ENCODE results near the gene TACR2. TPM values are rescaled to one million over a fixed set of nuclear protein-coding genes. Genes with fewer than 3 reads are reported as not detected.

TACR2 gene
- total RNA-seq, 1 donor from 2014 or later = not detected

- Mint-ChIP-seq H3K27ac (no peak overlapping the region), H3K27me3 (peaks cover 16% of the 10 kb centered on the region), H3K4me3 (no peak overlapping the region), H3K4me1 (no peaks in the 10 kb centered on the region), H3K9me3 (no peaks in the 10 kb centered on the region), H3K36me3 (ENCODE audit: low read depth) (no peaks in the 10 kb centered on the region)
- ChIA-PET POLR2A (no interaction called here), CTCF (no interaction called here)
- no peak for ATAC-seq (ENCODE audit: low read depth)
- no peak for DNase-seq
- no peak for TF ChIP-seq CTCF (IDR thresholded peaks at IDR 0.05)
- intact Hi-C loops (cut with micrococcal nuclease) = no loop called here
These were observed 23.2 kb upstream of the TACR2 start for GRCh38 chr10:69439813-69440506.

GRCh38 chr10:69439350-69439739 is 22.6 kb upstream of the TACR2 start:
- no peak for TF ChIP-seq CTCF (IDR thresholded peaks at IDR 0.05)
- CTCF ChIA-PET = no interaction called here
- Mint-ChIP-seq H3K27me3 (peaks cover 14% of the 10 kb centered on the region), H3K4me1 (no peaks in the 10 kb centered on the region), H3K27ac (no peak overlapping the region), H3K36me3 (ENCODE audit: low read depth) (no peaks in the 10 kb centered on the region), H3K9me3 (no peaks in the 10 kb centered on the region), H3K4me3 (no peak overlapping the region)
- intact Hi-C loops (cut with micrococcal nuclease) = no loop called here
- DNase-seq (no peak), ATAC-seq (ENCODE audit: low read depth) (no peak)
- POLR2A ChIA-PET = no interaction called here

- TF ChIP-seq CTCF (IDR thresholded peaks at IDR 0.05) = no peak
- intact Hi-C loops (cut with micrococcal nuclease) = no loop called here
- Mint-ChIP-seq H3K27me3 (peaks cover 16% of the 10 kb centered on the region), H3K9me3 (no peaks in the 10 kb centered on the region), H3K27ac (no peak overlapping the region), H3K4me3 (no peak overlapping the region), H3K36me3 (ENCODE audit: low read depth) (no peaks in the 10 kb centered on the region), H3K4me1 (no peaks in the 10 kb centered on the region)
- ChIA-PET CTCF (no interaction called here), POLR2A (no interaction called here)
- no peak for DNase-seq
- no peak for ATAC-seq (ENCODE audit: low read depth)
These were observed 22.0 kb upstream of the TACR2 start for GRCh38 chr10:69438536-69439349.

- ChIA-PET POLR2A (no interaction called here), CTCF (no interaction called here)
- ATAC-seq (ENCODE audit: low read depth) (no peak), DNase-seq (no peak)
- intact Hi-C loops (cut with micrococcal nuclease) = no loop called here
- Mint-ChIP-seq H3K9me3 (no peaks in the 10 kb centered on the region), H3K36me3 (ENCODE audit: low read depth) (no peaks in the 10 kb centered on the region), H3K27me3 (peaks cover 16% of the 10 kb centered on the region), H3K4me1 (no peaks in the 10 kb centered on the region), H3K4me3 (no peak overlapping the region), H3K27ac (no peak overlapping the region)
- no peak for TF ChIP-seq CTCF (IDR thresholded peaks at IDR 0.05)
These were observed 20.9 kb upstream of the TACR2 start for GRCh38 chr10:69437321-69438259.
